GM12878 (cell line): ENCODE measurements around the gene NPAS2. TPM values are rescaled to one million over a fixed set of nuclear protein-coding genes. Genes with fewer than 3 reads are reported as not detected.

Experiments
- ATAC-seq: fragments of 200-7000 bp; cut with Tn5 transposase; 3 replicates; pipeline ENCODE4 v1.9.1; 2020; ENCODE audit warnings: mild to moderate bottlenecking, moderate library complexity
- BruUV-seq: library from RNA; stranded (reverse); fragments of 400-500 nt; replicated peaks from 2 replicates; lab custom pipeline; 2021; lab: Mats Ljungman, UMichigan
- CTCF ChIA-PET: fragments of 300-600 bp; sonication (Branson Sonifier 250); formaldehyde crosslinking; extraction: SDS; loops from one replicate; lab custom pipeline; 2021; ENCODE audit warnings: inconsistent platforms; lab: Yijun Ruan, JAX
- POLR2A ChIA-PET: fragments of 350-600 bp; formaldehyde crosslinking; extraction: SDS; loops from one replicate; lab custom pipeline; 2021; ENCODE audit warnings: inconsistent platforms; lab: Charles Lee
- RAD21 ChIA-PET: fragments of 300-600 bp; sonication (Branson Sonifier 250); formaldehyde crosslinking; loops from one replicate; lab custom pipeline; 2023; ENCODE audit warnings: antibody characterized with exemption; ENCODE audit not compliant: unreplicated experiment; lab: Charles Lee
- SMC1A ChIA-PET: fragments of 300-600 bp; sonication (Branson Sonifier 250); formaldehyde crosslinking; loops from one replicate; lab custom pipeline; 2023; ENCODE audit not compliant: unreplicated experiment, uncharacterized antibody; lab: Charles Lee
- DNase-seq: peaks from one replicate; pipeline ENCODE4 v3.0.0-alpha.2; 2011; ENCODE audit warnings: low read depth, low spot score
- FAIRE-seq: peaks from 3 replicates; lab custom pipeline; 2011; peaks lifted over from hg19 to GRCh38; lab: Jason Lieb, UNC
- H2AFZ ChIP-seq: 2 replicates; pipeline ENCODE4 v1.6.0; 2011; ENCODE audit warnings: low read depth, low read length, control low read depth; ENCODE audit not compliant: control insufficient read depth
- H3K27ac ChIP-seq: 2 replicates; pipeline ENCODE4 v1.5.1; 2011; ENCODE audit warnings: control low read depth; ENCODE audit not compliant: control insufficient read depth, insufficient read depth
- H3K27me3 ChIP-seq, 2 experiments: replicated peaks in 1 of 2; 2 replicates each; pipeline versions ENCODE4 v1.6.0 to v1.6.1; 2011; ENCODE audit warnings: low read length in 1 of 2; ENCODE audit not compliant: control insufficient read depth in 2 of 2, insufficient read depth in 2 of 2
- H3K36me3 ChIP-seq, 2 experiments: 2 replicates each; pipeline ENCODE4 v1.5.1; 2011; ENCODE audit warnings: low read length in 1 of 2; ENCODE audit not compliant: control insufficient read depth in 2 of 2, insufficient read depth in 2 of 2
- H3K4me1 ChIP-seq: 2 replicates; pipeline ENCODE4 v1.6.1; 2011; ENCODE audit warnings: mild to moderate bottlenecking, low read length, moderate library complexity, mixed read lengths; ENCODE audit not compliant: control insufficient read depth, insufficient read depth
- H3K4me2 ChIP-seq: 2 replicates; pipeline ENCODE4 v1.6.0; 2011; ENCODE audit warnings: control low read depth; ENCODE audit not compliant: control insufficient read depth, insufficient read depth
- H3K4me3 ChIP-seq: fragments of 200-600 bp; sonication (generic); 2 replicates; pipeline ENCODE4 v1.5.1; 2016
- H3K79me2 ChIP-seq: 2 replicates; pipeline ENCODE4 v1.6.0; 2011; ENCODE audit warnings: low read length; ENCODE audit not compliant: control insufficient read depth, insufficient read depth
- H3K9ac ChIP-seq: 2 replicates; pipeline ENCODE4 v1.8.0; 2011; ENCODE audit warnings: low read length, control low read depth, mixed read lengths; ENCODE audit not compliant: control insufficient read depth, insufficient read depth
- H3K9me3 ChIP-seq: replicated peaks from 3 replicates; pipeline ENCODE4 v1.5.1; 2011; ENCODE audit warnings: mild to moderate bottlenecking, low read length; ENCODE audit not compliant: control insufficient read depth, insufficient read depth
- H4K20me1 ChIP-seq: 2 replicates; pipeline ENCODE4 v1.6.0; 2011; ENCODE audit not compliant: control insufficient read depth, insufficient read depth
- WGBS: methylation state at CpG from one replicate; pipeline ENCODE4 v1.1.6; 2016; ENCODE audit warnings: low lambda C conversion rate; ENCODE audit not compliant: insufficient replicate concordance, insufficient coverage; ENCODE audit errors: missing lambda C conversion rate; 5-methylcytosine and 5-hydroxymethylcytosine counted together
- in situ Hi-C: fragments of 300-500 bp; cut with MboI; formaldehyde crosslinking; loops from 9 replicates; pipeline ENCODE4 v1.14.3; 2018; ENCODE audit warnings: mixed read lengths
- intact Hi-C: fragments of 100-400 bp; cut with micrococcal nuclease; formaldehyde crosslinking; loops from one replicate; pipeline ENCODE4 v1.14.2; 2022; ENCODE audit not compliant: unreplicated experiment
- polyA plus RNA-seq, 11 experiments: library from polyadenylated mRNA; depleted of rRNA in 4 of 11; unstranded in 6 of 11; stranded (reverse) in 5 of 11; fragments of >200 nt; fragmentation: Nextera tagmentation in 4 of 11; fragmentation: Illumina TruSeq in 1 of 11; extraction: Ambion mirVana in 4 of 11; extraction: Trizol in 1 of 11; gene quantifications; 1 replicate in 1 of 11; 2 replicates in 10 of 11; pipeline versions ENCODE4 v1.2.1 to v1.2.3, GENCODE V29; 2011 to 2016; ENCODE audit warnings: inconsistent platforms in 2 of 11, missing spikeins in 2 of 11, low read depth in 1 of 11
- total RNA-seq, 4 experiments: library from RNA; depleted of rRNA in 3 of 4; stranded (reverse); fragments of >200 nt in 3 of 4; fragmentation: Illumina TruSeq in 1 of 4; extraction: Trizol in 1 of 4; gene quantifications; 2 replicates each; pipeline versions ENCODE4 v1.2.1 to v1.2.3, GENCODE V29; 2013 to 2021
- TF ChIP-seq, protein P1 (sequence below): IDR thresholded peaks from 2 replicates; pipeline ENCODE4 v1.6.1; 2011; ENCODE audit warnings: low read depth, mild to moderate bottlenecking, low read length, moderate library complexity, borderline replicate concordance; ENCODE audit errors: extremely low read depth
- TF ChIP-seq, protein P2 (sequence below): fragments of 450-650 bp; conservative IDR thresholded peaks from 2 replicates; pipeline ENCODE4 v1.6.1; 2017; ENCODE audit warnings: mild to moderate bottlenecking, moderate library complexity
- TF ChIP-seq, protein P3 (sequence below): fragments of 450-650 bp; IDR thresholded peaks from 2 replicates; pipeline ENCODE4 v1.6.1; 2014; ENCODE audit warnings: mild to moderate bottlenecking
- TF ChIP-seq, protein P4 (sequence below): fragments of 450-650 bp; IDR thresholded peaks from 2 replicates; pipeline ENCODE4 v1.6.1; 2017; ENCODE audit warnings: mild to moderate bottlenecking
- TF ChIP-seq, protein P5 (sequence below), 3 experiments: IDR thresholded peaks in 2 of 3; conservative IDR thresholded peaks in 1 of 3; 2 replicates each; pipeline ENCODE4 v1.5.1; 2011; ENCODE audit warnings: low read depth in 3 of 3, low read length in 3 of 3, mild to moderate bottlenecking in 3 of 3, control low read depth in 2 of 3, moderate library complexity in 2 of 3, inconsistent platforms in 1 of 3, mixed read lengths in 1 of 3; ENCODE audit not compliant: control insufficient read depth in 2 of 3, insufficient read depth in 1 of 3; ENCODE audit errors: extremely low read depth in 1 of 3
- TF ChIP-seq, protein P6 (sequence below): IDR thresholded peaks from 2 replicates; pipeline ENCODE4 v1.6.1; 2012; ENCODE audit warnings: low read depth, low read length, improper control_type of control experiment
- TF ChIP-seq, protein P7 (sequence below): fragments of 450-650 bp; IDR thresholded peaks from 2 replicates; pipeline ENCODE4 v1.6.1; 2017; ENCODE audit warnings: mild to moderate bottlenecking, moderate library complexity

The NPAS2 gene
- total and polyA plus RNA-seq, 10 of the 15 experiments (the other 5 are each of a cell fraction or from before 2014, with no cell fraction given): 0.08 TPM; not detected in 9

DNA sequence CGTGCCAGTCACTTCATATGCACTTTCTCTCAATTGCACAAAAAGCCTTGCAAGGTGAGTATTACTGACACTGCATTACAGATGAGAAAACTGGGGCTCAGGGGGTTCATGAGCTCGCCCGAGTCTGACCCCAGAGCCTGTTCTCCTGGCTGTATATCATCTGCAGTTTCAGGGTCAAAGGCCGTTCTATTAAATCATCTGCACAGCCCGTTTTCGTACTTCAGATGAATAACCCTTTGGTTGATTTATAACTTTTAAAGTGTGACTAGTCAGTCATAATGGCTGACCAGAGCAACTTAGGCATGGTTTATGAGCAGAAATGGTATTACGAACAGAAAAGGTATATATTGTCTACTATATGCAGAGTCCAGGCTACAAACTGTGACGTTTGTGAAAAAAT is 35.3 kb upstream of the NPAS2 start (continued):
- TF ChIP-seq, protein P1, sequence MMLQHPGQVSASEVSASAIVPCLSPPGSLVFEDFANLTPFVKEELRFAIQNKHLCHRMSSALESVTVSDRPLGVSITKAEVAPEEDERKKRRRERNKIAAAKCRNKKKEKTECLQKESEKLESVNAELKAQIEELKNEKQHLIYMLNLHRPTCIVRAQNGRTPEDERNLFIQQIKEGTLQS: no peak

DNA sequence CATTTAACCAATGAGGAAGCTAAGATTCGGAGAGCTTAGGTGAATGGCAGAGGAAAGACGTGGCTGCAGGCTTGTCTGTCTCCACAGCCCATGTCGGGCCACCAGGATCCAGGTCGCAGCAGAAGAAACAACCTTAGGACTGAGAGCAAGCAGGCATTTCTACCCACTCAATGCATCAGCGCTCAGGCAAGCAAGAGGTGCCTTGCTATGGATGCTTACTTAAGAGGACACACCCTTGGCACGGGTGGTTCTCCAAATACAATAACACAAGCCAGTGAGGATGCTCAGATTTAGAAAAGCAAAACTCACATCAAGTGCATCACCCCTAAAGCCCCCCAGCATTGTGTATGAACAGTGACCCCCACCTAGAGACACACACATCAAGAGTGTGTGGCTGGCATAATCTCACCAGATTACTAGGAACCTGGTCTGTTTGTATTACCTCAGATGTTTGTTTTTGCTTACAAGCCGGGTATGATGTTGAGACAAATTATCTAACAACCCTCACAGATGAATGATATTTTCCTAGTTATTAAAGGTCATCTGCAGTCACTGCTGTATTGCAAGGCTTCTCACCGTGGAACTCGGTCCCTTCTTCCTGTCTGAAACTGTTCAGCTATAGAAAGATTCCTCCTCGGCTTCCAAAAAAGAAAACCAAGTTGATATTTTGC is 34.2 kb upstream of the NPAS2 start:
- no TSS peak for BruUV-seq
- Histone ChIP-seq H3K4me3 (no peak overlapping the region), H3K9me3 (no peaks in the 10 kb centered on the region), H4K20me1 (no peaks in the 10 kb centered on the region), H3K27ac (no peak overlapping the region), H3K79me2 (no peaks in the 10 kb centered on the region), H2AFZ (no peak overlapping the region), H3K36me3 (no peaks in the 10 kb centered on the region), H3K4me1 (no peaks in the 10 kb centered on the region), H3K4me2 (no peak overlapping the region), H3K27me3 (no peaks in the 10 kb centered on the region), H3K9ac (no peak overlapping the region)
- DNase-seq (no peak), FAIRE-seq (no peak), ATAC-seq (no peak)
- intact Hi-C loops: no loop called here
- 21% methylated on average over 10 of the region's 10 CpGs for WGBS
- ChIA-PET CTCF (no interaction called here), SMC1A (no interaction called here), POLR2A (no interaction called here), RAD21 (no interaction called here)
- in situ Hi-C loops: no loop called here
- TF ChIP-seq, protein P2, sequence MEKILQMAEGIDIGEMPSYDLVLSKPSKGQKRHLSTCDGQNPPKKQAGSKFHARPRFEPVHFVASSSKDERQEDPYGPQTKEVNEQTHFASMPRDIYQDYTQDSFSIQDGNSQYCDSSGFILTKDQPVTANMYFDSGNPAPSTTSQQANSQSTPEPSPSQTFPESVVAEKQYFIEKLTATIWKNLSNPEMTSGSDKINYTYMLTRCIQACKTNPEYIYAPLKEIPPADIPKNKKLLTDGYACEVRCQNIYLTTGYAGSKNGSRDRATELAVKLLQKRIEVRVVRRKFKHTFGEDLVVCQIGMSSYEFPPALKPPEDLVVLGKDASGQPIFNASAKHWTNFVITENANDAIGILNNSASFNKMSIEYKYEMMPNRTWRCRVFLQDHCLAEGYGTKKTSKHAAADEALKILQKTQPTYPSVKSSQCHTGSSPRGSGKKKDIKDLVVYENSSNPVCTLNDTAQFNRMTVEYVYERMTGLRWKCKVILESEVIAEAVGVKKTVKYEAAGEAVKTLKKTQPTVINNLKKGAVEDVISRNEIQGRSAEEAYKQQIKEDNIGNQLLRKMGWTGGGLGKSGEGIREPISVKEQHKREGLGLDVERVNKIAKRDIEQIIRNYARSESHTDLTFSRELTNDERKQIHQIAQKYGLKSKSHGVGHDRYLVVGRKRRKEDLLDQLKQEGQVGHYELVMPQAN: no peak
- TF ChIP-seq, protein P3, sequence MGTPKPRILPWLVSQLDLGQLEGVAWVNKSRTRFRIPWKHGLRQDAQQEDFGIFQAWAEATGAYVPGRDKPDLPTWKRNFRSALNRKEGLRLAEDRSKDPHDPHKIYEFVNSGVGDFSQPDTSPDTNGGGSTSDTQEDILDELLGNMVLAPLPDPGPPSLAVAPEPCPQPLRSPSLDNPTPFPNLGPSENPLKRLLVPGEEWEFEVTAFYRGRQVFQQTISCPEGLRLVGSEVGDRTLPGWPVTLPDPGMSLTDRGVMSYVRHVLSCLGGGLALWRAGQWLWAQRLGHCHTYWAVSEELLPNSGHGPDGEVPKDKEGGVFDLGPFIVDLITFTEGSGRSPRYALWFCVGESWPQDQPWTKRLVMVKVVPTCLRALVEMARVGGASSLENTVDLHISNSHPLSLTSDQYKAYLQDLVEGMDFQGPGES: no peak
- TF ChIP-seq, protein P4, sequence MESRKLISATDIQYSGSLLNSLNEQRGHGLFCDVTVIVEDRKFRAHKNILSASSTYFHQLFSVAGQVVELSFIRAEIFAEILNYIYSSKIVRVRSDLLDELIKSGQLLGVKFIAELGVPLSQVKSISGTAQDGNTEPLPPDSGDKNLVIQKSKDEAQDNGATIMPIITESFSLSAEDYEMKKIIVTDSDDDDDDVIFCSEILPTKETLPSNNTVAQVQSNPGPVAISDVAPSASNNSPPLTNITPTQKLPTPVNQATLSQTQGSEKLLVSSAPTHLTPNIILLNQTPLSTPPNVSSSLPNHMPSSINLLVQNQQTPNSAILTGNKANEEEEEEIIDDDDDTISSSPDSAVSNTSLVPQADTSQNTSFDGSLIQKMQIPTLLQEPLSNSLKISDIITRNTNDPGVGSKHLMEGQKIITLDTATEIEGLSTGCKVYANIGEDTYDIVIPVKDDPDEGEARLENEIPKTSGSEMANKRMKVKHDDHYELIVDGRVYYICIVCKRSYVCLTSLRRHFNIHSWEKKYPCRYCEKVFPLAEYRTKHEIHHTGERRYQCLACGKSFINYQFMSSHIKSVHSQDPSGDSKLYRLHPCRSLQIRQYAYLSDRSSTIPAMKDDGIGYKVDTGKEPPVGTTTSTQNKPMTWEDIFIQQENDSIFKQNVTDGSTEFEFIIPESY: no peak
- TF ChIP-seq, protein P5, sequence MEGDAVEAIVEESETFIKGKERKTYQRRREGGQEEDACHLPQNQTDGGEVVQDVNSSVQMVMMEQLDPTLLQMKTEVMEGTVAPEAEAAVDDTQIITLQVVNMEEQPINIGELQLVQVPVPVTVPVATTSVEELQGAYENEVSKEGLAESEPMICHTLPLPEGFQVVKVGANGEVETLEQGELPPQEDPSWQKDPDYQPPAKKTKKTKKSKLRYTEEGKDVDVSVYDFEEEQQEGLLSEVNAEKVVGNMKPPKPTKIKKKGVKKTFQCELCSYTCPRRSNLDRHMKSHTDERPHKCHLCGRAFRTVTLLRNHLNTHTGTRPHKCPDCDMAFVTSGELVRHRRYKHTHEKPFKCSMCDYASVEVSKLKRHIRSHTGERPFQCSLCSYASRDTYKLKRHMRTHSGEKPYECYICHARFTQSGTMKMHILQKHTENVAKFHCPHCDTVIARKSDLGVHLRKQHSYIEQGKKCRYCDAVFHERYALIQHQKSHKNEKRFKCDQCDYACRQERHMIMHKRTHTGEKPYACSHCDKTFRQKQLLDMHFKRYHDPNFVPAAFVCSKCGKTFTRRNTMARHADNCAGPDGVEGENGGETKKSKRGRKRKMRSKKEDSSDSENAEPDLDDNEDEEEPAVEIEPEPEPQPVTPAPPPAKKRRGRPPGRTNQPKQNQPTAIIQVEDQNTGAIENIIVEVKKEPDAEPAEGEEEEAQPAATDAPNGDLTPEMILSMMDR (IDR thresholded peaks at IDR 0.05 in 2 of 3, conservative IDR thresholded peaks at IDR 0.05 in 1 of 3; ENCODE audit: control insufficient read depth in 2 of 3, extremely low read depth in 1 of 3, insufficient read depth in 1 of 3, low read depth in 3 of 3, low read length in 3 of 3): no peak
- TF ChIP-seq, protein P6, sequence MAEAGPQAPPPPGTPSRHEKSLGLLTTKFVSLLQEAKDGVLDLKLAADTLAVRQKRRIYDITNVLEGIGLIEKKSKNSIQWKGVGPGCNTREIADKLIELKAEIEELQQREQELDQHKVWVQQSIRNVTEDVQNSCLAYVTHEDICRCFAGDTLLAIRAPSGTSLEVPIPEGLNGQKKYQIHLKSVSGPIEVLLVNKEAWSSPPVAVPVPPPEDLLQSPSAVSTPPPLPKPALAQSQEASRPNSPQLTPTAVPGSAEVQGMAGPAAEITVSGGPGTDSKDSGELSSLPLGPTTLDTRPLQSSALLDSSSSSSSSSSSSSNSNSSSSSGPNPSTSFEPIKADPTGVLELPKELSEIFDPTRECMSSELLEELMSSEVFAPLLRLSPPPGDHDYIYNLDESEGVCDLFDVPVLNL: no peak
- TF ChIP-seq, protein P7, sequence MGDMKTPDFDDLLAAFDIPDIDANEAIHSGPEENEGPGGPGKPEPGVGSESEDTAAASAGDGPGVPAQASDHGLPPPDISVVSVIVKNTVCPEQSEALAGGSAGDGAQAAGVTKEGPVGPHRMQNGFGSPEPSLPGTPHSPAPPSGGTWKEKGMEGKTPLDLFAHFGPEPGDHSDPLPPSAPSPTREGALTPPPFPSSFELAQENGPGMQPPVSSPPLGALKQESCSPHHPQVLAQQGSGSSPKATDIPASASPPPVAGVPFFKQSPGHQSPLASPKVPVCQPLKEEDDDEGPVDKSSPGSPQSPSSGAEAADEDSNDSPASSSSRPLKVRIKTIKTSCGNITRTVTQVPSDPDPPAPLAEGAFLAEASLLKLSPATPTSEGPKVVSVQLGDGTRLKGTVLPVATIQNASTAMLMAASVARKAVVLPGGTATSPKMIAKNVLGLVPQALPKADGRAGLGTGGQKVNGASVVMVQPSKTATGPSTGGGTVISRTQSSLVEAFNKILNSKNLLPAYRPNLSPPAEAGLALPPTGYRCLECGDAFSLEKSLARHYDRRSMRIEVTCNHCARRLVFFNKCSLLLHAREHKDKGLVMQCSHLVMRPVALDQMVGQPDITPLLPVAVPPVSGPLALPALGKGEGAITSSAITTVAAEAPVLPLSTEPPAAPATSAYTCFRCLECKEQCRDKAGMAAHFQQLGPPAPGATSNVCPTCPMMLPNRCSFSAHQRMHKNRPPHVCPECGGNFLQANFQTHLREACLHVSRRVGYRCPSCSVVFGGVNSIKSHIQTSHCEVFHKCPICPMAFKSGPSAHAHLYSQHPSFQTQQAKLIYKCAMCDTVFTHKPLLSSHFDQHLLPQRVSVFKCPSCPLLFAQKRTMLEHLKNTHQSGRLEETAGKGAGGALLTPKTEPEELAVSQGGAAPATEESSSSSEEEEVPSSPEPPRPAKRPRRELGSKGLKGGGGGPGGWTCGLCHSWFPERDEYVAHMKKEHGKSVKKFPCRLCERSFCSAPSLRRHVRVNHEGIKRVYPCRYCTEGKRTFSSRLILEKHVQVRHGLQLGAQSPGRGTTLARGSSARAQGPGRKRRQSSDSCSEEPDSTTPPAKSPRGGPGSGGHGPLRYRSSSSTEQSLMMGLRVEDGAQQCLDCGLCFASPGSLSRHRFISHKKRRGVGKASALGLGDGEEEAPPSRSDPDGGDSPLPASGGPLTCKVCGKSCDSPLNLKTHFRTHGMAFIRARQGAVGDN: no peak
